K562 (cell line): Measurements from ENCODE around the gene MATCAP1. TPM values are rescaled to one million over a fixed set of nuclear protein-coding genes. Genes with fewer than 3 reads are reported as not detected.

ENCODE experiments used
- ATAC-seq: fragments of 200-7000 bp; cut with Tn5 transposase; 3 replicates; pipeline ENCODE4 v1.9.1; 2020; ENCODE audit warnings: moderate library complexity
- BruUV-seq: library from RNA; stranded (reverse); fragments of 400-500 nt; replicated peaks from 2 replicates; lab custom pipeline; 2021; lab: Mats Ljungman, UMichigan
- CTCF ChIA-PET: fragments of 300-600 bp; formaldehyde crosslinking; extraction: SDS; loops from one replicate; lab custom pipeline; 2021; ENCODE audit warnings: low intra/inter-chr PET ratio; lab: Yijun Ruan, JAX
- POLR2A ChIA-PET: fragments of 300-600, 350-650 bp; sonication (Branson Sonifier 250); formaldehyde crosslinking; extraction: SDS; loops from one replicate; lab custom pipeline; 2021; ENCODE audit warnings: antibody characterized with exemption, inconsistent platforms; lab: Yijun Ruan, JAX
- DNase-seq, 4 experiments: peaks; one replicate each; pipeline versions ENCODE4 v3.0.0 to v3.0.0-alpha.2; 2011 to 2018; ENCODE audit warnings: low spot score in 3 of 4, mixed read lengths in 3 of 4; ENCODE audit errors: extremely low read depth in 1 of 4
- FAIRE-seq: peaks from 2 replicates; lab custom pipeline; 2011; peaks lifted over from hg19 to GRCh38; lab: Jason Lieb, UNC
- H2AFZ ChIP-seq: 2 replicates; pipeline ENCODE4 v1.6.0; 2011; ENCODE audit warnings: low read depth, low read length, control low read depth, inconsistent platforms
- H3K27ac ChIP-seq: fragments of 200-600 bp; 3 replicates; pipeline ENCODE4 v1.8.0; 2011; ENCODE audit warnings: low read depth, mild to moderate bottlenecking, control low read depth, inconsistent platforms, low read length, moderate library complexity, mixed read lengths; ENCODE audit errors: extremely low read depth
- H3K27me3 ChIP-seq, 2 experiments: fragments of 300-600 bp in 1 of 2; 2 replicates in 1 of 2; 3 replicates in 1 of 2; pipeline versions ENCODE4 v1.6.0 to v1.8.0; 2011; ENCODE audit warnings: inconsistent platforms in 2 of 2, low read length in 2 of 2, mild to moderate bottlenecking in 1 of 2, mixed read lengths in 1 of 2, moderate library complexity in 1 of 2; ENCODE audit not compliant: control insufficient read depth in 2 of 2, insufficient read depth in 2 of 2
- H3K36me3 ChIP-seq: fragments of 300-600 bp; 3 replicates; pipeline ENCODE4 v1.8.0; 2011; ENCODE audit warnings: mild to moderate bottlenecking, low read length, inconsistent platforms; ENCODE audit not compliant: control insufficient read depth, insufficient read depth
- H3K4me1 ChIP-seq, 2 experiments: fragments of 200-600 bp in 1 of 2; replicated peaks in 1 of 2; 2 replicates in 1 of 2; 3 replicates in 1 of 2; pipeline versions ENCODE4 v1.5.1 to v1.8.0; 2011; ENCODE audit warnings: inconsistent platforms in 2 of 2, low read length in 2 of 2, mild to moderate bottlenecking in 1 of 2, mixed read lengths in 1 of 2, moderate library complexity in 1 of 2; ENCODE audit not compliant: control insufficient read depth in 2 of 2, insufficient read depth in 2 of 2
- H3K4me2 ChIP-seq: 2 replicates; pipeline ENCODE4 v1.6.1; 2011; ENCODE audit warnings: low read length, control low read depth, inconsistent platforms, mixed read lengths; ENCODE audit not compliant: insufficient read depth
- H3K4me3 ChIP-seq: fragments of 200-600 bp; sonication (generic), shearing (Covaris generic); 2 replicates; pipeline ENCODE4 v1.5.1; 2016; ENCODE audit warnings: control low read depth, inconsistent platforms
- H3K79me2 ChIP-seq: fragments of 200-600 bp; 3 replicates; pipeline ENCODE4 v1.8.0; 2011; ENCODE audit warnings: low read length, inconsistent platforms; ENCODE audit not compliant: control insufficient read depth, insufficient read depth
- H3K9ac ChIP-seq, 2 experiments: 2 replicates each; pipeline versions ENCODE4 v1.6.0 to v1.6.1; 2011; ENCODE audit warnings: low read depth in 2 of 2, low read length in 2 of 2, control low read depth in 1 of 2, inconsistent platforms in 1 of 2, mild to moderate bottlenecking in 1 of 2, mixed read lengths in 1 of 2; ENCODE audit not compliant: insufficient read depth in 1 of 2
- H3K9me1 ChIP-seq: one replicate; pipeline ENCODE4 v1.6.0; 2011; ENCODE audit warnings: inconsistent platforms, mild to moderate bottlenecking, low read length, moderate library complexity; ENCODE audit not compliant: control insufficient read depth, insufficient read depth
- H3K9me3 ChIP-seq: replicated peaks from 2 replicates; pipeline ENCODE4 v1.5.1; 2011; ENCODE audit warnings: low read depth, low read length, inconsistent platforms; ENCODE audit not compliant: control insufficient read depth, insufficient read depth
- H4K20me1 ChIP-seq: replicated peaks from 2 replicates; pipeline ENCODE4 v1.6.1; 2011; ENCODE audit warnings: low read length, inconsistent platforms, mixed read lengths; ENCODE audit not compliant: control insufficient read depth, insufficient read depth
- CBFB ChIP-seq: sonication (generic); formaldehyde crosslinking; IDR thresholded peaks from 2 replicates; pipeline ENCODE4 v1.4.0; 2020; ENCODE audit warnings: mild to moderate bottlenecking, missing genetic modification reagents
- KAT7 ChIP-seq: sonication (generic); formaldehyde crosslinking; IDR thresholded peaks from 2 replicates; pipeline ENCODE4 v1.8.0; 2022; ENCODE audit warnings: missing genetic modification reagents, mild to moderate bottlenecking, borderline replicate concordance
- MAZ ChIP-seq, 2 experiments: fragments of 450-650 bp in 1 of 2; sonication (generic) in 1 of 2; formaldehyde crosslinking; IDR thresholded peaks in 1 of 2; conservative IDR thresholded peaks in 1 of 2; 2 replicates each; pipeline versions ENCODE4 v1.4.0 to v1.5.0; 2020; ENCODE audit warnings: mild to moderate bottlenecking in 1 of 2, missing genetic modification reagents in 1 of 2
- MTF1 ChIP-seq: fragments of 250-450 bp; sonication (Bioruptor Pico); IDR thresholded peaks from 2 replicates; pipeline ENCODE4 v1.9.0; 2021; ENCODE audit warnings: moderate library complexity, mild to moderate bottlenecking, inconsistent platforms, borderline replicate concordance
- PHF21A ChIP-seq: fragments of 450-650 bp; IDR thresholded peaks from 2 replicates; pipeline ENCODE4 v1.6.1; 2017; ENCODE audit warnings: low read depth, borderline replicate concordance
- RAD51 ChIP-seq: fragments of 450-650 bp; IDR thresholded peaks from 2 replicates; pipeline ENCODE4 v1.7.1; 2016; ENCODE audit warnings: low read depth, mild to moderate bottlenecking, borderline replicate concordance
- RCOR1 ChIP-seq, 2 experiments: IDR thresholded peaks; 2 replicates each; pipeline ENCODE4 v1.6.1; 2012; ENCODE audit warnings: low read depth in 2 of 2, low read length in 2 of 2, borderline replicate concordance in 1 of 2, improper control_type of control experiment in 1 of 2
- SMAD2 ChIP-seq: fragments of 150-350 bp; IDR thresholded peaks from 2 replicates; pipeline ENCODE4 v1.6.1; 2014; ENCODE audit warnings: low read depth, mild to moderate bottlenecking, low read length
- SMARCA4 ChIP-seq: fragments of 450-650 bp; IDR thresholded peaks from 2 replicates; pipeline ENCODE4 v1.6.1; 2016
- TCF3 ChIP-seq: sonication (generic); formaldehyde crosslinking; IDR thresholded peaks from 2 replicates; pipeline ENCODE4 v1.4.0; 2020; ENCODE audit warnings: mild to moderate bottlenecking, missing genetic modification reagents
- ZFP1 ChIP-seq: fragments of 450-650 bp; formaldehyde crosslinking; IDR thresholded peaks from 2 replicates; pipeline ENCODE4 v1.4.0; 2020; ENCODE audit warnings: mild to moderate bottlenecking, mixed read lengths
- ZNF316 ChIP-seq: fragments of 450-650 bp; IDR thresholded peaks from 2 replicates; pipeline ENCODE4 v1.6.1; 2016
- WGBS: fragments of 100-300 bp; shearing (Covaris generic); methylation state at CpG from one replicate; pipeline ENCODE4 v1.1.6; 2016; ENCODE audit warnings: low coverage, mixed read lengths; ENCODE audit not compliant: insufficient coverage; ENCODE audit errors: missing lambda C conversion rate; 5-methylcytosine and 5-hydroxymethylcytosine counted together
- in situ Hi-C: fragments of 300-500 bp; cut with MboI; formaldehyde crosslinking; loops from 4 replicates; pipeline ENCODE4 v1.15.0; 2018; ENCODE audit warnings: inconsistent platforms, mixed read lengths
- intact Hi-C: fragments of 100-400 bp; cut with micrococcal nuclease; formaldehyde crosslinking; loops from 2 replicates; pipeline ENCODE4 v1.14.2; 2022
- polyA plus RNA-seq, 8 experiments: library from polyadenylated mRNA; depleted of rRNA in 4 of 8; stranded (reverse) in 5 of 8; unstranded in 3 of 8; fragments of >200 nt; fragmentation: Nextera tagmentation in 2 of 8; fragmentation: Illumina TruSeq in 1 of 8; extraction: Ambion mirVana in 2 of 8; extraction: Trizol in 1 of 8; gene quantifications; 2 replicates each; pipeline versions ENCODE4 v1.2.1 to v1.2.3, GENCODE V29; 2011 to 2014; ENCODE audit warnings: inconsistent platforms in 1 of 8, missing spikeins in 1 of 8
- total RNA-seq, 7 experiments: library from RNA; depleted of rRNA in 6 of 7; stranded (reverse); fragments of >200 nt in 6 of 7; fragmentation: Illumina TruSeq in 2 of 7; extraction: Trizol in 2 of 7; gene quantifications; 2 replicates each; pipeline versions ENCODE4 v1.2.1 to v1.2.3, GENCODE V29; 2011 to 2021; ENCODE audit warnings: low replicate concordance in 1 of 7
- TF ChIP-seq, protein P1 (sequence below): fragments of 200-800 bp; sonication (Bioruptor generic); IDR thresholded peaks from 2 replicates; pipeline ENCODE4 v1.6.1; 2016; ENCODE audit warnings: missing genetic modification characterization, missing compliant biosample characterization
- TF ChIP-seq, protein P2 (sequence below): fragments of 200-800 bp; sonication (Bioruptor generic); IDR thresholded peaks from 2 replicates; pipeline ENCODE4 v1.6.1; 2017; ENCODE audit warnings: missing genetic modification characterization, missing compliant biosample characterization

The MATCAP1 gene
- total and polyA plus RNA-seq, 9 of the 15 experiments (the other 6 are each of a cell fraction or from before 2014, with no cell fraction given): 3.4 to 20.5 (median 10.3) TPM

DNA sequence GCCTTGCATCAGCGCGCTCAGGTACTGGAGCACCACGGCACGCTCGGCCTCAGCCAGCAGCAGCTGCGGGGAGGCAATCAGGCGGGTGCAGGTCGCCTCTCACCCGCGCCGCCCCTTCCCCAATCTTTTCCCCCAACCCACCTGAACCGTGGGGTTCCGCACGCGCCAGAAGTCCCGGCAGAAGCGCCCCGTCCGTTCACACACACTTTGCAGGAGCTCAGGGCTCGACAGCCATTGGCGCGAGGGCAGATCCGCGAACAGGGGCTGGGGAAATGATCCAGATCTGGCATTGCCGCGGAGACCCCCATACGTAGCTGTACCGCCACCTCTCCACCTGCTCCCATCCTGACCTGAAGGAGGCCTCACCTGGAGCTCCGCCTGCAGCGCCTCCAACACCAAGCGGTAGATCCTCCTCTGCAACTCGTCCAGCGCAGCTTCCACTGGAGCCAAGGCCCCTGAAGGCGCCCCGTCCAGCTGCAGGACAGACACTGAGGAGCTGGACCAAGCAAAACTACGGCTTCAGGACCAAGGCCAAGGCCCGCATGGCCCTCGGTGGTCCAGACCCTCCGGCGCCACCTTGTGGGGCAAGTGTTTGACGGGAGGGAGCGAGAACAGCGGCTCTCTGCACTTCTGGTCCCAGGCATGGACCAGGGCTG is 1.4 kb upstream of the MATCAP1 start:
- no peak overlapping the region for H3K9ac ChIP-seq
- ATAC-seq: peak; percentile 82
- peaks cover 11% of the 10 kb centered on the region for H4K20me1 ChIP-seq
- no peaks in the 10 kb centered on the region for H3K27me3 ChIP-seq
- POLR2A ChIA-PET: interaction anchor here (0.5 to 1.3 kb wide), 6 partner anchors 9 to 276 kb away, joined by 3 to 4 read pairs (median 3); no protein-coding TSS in a partner anchor
- H3K9me3 ChIP-seq: no peaks in the 10 kb centered on the region
- H3K9me1 ChIP-seq: no peaks in the 10 kb centered on the region
- H2AFZ ChIP-seq: no peak overlapping the region
- peak; percentile 95 for FAIRE-seq
- no peak overlapping the region for H3K4me3 ChIP-seq
- CTCF ChIA-PET: interaction anchor here (0.6 to 1.4 kb wide), 6 partner anchors 26 to 206 kb away, joined by 3 to 7 read pairs (median 4); partner anchors contain the start of gene FHOD1
- intact Hi-C loops: loop anchor here (10.0 kb wide), 2 partner anchors 170 to 230 kb away; no protein-coding TSS in a partner anchor
- WGBS: 44% methylated on average over 36 of the region's 43 CpGs
- no peak overlapping the region for H3K27ac ChIP-seq
- no peaks in the 10 kb centered on the region for H3K36me3 ChIP-seq
- H3K4me1 ChIP-seq: peaks cover 19 to 47% of the 10 kb centered on the region in 2 experiments
- H3K4me2 ChIP-seq: no peak overlapping the region; the same call in 1 of the 2 replicates
- BruUV-seq: no TSS peak
- H3K79me2 ChIP-seq: peaks cover 14% of the 10 kb centered on the region
- in situ Hi-C loops: no loop called here
- DNase-seq: peak; percentile 65 to 94 (median 74)
- TF ChIP-seq SMARCA4 (peak; percentile 94), RCOR1 (IDR thresholded peaks at IDR 0.05; ENCODE audit: borderline replicate concordance in 1 of 2, low read depth in 2 of 2, low read length in 2 of 2) (peak in 1 of 2 experiments; percentile 92; a peak in 2 of 4 replicates), SMAD2 (no peak), MAZ (CRISPR knock-in tag; conservative IDR thresholded peaks at IDR 0.05 in 1 of 2, IDR thresholded peaks at IDR 0.05 in 1 of 2) (peak in 1 of 2 experiments; percentile 97; a peak in 2 of 4 replicates), MTF1 (no peak), KAT7 (CRISPR knock-in tag) (peak; percentile 93; the same call in 1 of the 2 replicates), RAD51 (no peak), CBFB (CRISPR knock-in tag) (peak; percentile 80), TCF3 (CRISPR knock-in tag) (peak; percentile 53; the same call in 1 of the 2 replicates), PHF21A (no peak), ZFP1 (CRISPR knock-in tag) (no peak), ZNF316 (no peak)
- TF ChIP-seq, protein P1, sequence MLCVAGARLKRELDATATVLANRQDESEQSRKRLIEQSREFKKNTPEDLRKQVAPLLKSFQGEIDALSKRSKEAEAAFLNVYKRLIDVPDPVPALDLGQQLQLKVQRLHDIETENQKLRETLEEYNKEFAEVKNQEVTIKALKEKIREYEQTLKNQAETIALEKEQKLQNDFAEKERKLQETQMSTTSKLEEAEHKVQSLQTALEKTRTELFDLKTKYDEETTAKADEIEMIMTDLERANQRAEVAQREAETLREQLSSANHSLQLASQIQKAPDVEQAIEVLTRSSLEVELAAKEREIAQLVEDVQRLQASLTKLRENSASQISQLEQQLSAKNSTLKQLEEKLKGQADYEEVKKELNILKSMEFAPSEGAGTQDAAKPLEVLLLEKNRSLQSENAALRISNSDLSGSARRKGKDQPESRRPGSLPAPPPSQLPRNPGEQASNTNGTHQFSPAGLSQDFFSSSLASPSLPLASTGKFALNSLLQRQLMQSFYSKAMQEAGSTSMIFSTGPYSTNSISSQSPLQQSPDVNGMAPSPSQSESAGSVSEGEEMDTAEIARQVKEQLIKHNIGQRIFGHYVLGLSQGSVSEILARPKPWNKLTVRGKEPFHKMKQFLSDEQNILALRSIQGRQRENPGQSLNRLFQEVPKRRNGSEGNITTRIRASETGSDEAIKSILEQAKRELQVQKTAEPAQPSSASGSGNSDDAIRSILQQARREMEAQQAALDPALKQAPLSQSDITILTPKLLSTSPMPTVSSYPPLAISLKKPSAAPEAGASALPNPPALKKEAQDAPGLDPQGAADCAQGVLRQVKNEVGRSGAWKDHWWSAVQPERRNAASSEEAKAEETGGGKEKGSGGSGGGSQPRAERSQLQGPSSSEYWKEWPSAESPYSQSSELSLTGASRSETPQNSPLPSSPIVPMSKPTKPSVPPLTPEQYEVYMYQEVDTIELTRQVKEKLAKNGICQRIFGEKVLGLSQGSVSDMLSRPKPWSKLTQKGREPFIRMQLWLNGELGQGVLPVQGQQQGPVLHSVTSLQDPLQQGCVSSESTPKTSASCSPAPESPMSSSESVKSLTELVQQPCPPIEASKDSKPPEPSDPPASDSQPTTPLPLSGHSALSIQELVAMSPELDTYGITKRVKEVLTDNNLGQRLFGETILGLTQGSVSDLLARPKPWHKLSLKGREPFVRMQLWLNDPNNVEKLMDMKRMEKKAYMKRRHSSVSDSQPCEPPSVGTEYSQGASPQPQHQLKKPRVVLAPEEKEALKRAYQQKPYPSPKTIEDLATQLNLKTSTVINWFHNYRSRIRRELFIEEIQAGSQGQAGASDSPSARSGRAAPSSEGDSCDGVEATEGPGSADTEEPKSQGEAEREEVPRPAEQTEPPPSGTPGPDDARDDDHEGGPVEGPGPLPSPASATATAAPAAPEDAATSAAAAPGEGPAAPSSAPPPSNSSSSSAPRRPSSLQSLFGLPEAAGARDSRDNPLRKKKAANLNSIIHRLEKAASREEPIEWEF: no peak
- TF ChIP-seq, protein P2, sequence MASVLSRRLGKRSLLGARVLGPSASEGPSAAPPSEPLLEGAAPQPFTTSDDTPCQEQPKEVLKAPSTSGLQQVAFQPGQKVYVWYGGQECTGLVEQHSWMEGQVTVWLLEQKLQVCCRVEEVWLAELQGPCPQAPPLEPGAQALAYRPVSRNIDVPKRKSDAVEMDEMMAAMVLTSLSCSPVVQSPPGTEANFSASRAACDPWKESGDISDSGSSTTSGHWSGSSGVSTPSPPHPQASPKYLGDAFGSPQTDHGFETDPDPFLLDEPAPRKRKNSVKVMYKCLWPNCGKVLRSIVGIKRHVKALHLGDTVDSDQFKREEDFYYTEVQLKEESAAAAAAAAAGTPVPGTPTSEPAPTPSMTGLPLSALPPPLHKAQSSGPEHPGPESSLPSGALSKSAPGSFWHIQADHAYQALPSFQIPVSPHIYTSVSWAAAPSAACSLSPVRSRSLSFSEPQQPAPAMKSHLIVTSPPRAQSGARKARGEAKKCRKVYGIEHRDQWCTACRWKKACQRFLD (CRISPR knock-in tag): 0 out of 2 replicates have a peak, but pooled peaks have one; percentile 44
